Measurements from ENCODE around the gene MAP4. TPM values are rescaled to one million over a fixed set of nuclear protein-coding genes. Genes with fewer than 3 reads are reported as not detected.

Gene MAP4
- total and polyA plus RNA-seq, 8 donors, result 34.5 to 127 (median 72.2) TPM

DNA sequence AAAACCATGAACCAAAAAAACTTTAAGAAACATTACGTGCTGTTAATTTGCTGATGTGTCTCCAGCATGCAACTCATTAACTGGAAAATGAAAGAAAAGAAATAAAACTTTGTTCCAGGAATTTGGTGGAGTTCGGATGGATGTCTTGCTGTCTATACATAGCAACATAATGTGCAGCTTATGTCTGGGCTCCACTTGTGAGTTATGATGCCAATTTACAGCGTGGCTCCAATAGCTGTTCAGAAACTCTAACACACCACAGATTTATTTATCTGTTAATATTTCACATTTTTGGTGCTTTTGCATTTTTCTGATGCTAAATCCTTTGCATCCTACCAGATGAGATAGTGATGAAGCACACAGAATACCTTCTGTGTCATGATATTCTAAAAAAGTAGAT lies 45.1 kb downstream of the MAP4 start:
- no peak overlapping the region for H3K4me3 ChIP-seq
- FAIRE-seq (no peak), DNase-seq (no peak), ATAC-seq (no peak)
- no peaks in the 10 kb centered on the region for H3K36me3 ChIP-seq
- H3K27ac ChIP-seq, result no peak overlapping the region
- no peaks in the 10 kb centered on the region for H3K4me1 ChIP-seq
- WGBS, 2 donors, result 92 to 97% methylated on average over 3 of the region's 3 CpGs
- TF ChIP-seq, protein P1, sequence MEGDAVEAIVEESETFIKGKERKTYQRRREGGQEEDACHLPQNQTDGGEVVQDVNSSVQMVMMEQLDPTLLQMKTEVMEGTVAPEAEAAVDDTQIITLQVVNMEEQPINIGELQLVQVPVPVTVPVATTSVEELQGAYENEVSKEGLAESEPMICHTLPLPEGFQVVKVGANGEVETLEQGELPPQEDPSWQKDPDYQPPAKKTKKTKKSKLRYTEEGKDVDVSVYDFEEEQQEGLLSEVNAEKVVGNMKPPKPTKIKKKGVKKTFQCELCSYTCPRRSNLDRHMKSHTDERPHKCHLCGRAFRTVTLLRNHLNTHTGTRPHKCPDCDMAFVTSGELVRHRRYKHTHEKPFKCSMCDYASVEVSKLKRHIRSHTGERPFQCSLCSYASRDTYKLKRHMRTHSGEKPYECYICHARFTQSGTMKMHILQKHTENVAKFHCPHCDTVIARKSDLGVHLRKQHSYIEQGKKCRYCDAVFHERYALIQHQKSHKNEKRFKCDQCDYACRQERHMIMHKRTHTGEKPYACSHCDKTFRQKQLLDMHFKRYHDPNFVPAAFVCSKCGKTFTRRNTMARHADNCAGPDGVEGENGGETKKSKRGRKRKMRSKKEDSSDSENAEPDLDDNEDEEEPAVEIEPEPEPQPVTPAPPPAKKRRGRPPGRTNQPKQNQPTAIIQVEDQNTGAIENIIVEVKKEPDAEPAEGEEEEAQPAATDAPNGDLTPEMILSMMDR (IDR thresholded peaks at IDR 0.05), result no peak
- intact Hi-C loops (cut with DNase I), result no loop called here
- no peaks in the 10 kb centered on the region for H3K9me3 ChIP-seq
- H3K27me3 ChIP-seq, result no peaks in the 10 kb centered on the region

DNA sequence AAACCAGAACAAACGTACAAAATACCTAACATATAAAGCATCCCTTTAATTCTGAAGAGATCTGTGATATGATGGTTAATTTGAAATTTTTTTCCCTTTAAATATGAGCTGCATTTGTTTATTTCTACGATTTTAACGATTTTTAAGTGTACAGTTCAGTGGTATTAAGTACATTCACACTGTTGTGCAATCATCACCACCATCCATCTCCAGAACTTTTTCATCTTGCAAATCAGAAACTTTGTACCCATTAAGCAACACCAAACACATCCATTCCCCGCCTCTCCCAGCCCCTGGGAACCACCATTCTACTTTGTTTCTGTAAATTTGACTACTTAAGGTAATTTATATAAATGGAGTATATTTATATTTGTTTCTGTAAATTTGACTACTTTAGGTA lies 51.5 kb downstream of the MAP4 start:
- 87 to 90% methylated on average over 4 of the region's 4 CpGs for WGBS, 2 donors
- Histone ChIP-seq H3K9me3 (no peaks in the 10 kb centered on the region), H3K27ac (no peak overlapping the region), H3K4me3 (no peak overlapping the region), H3K36me3 (no peaks in the 10 kb centered on the region), H3K27me3 (no peaks in the 10 kb centered on the region), H3K4me1 (peaks cover 0 to 9% (median 0%) of the 10 kb centered on the region in 3 donors)
- intact Hi-C loops (cut with DNase I), result no loop called here
- FAIRE-seq, result no peak
- no peak for ATAC-seq
- TF ChIP-seq, protein P1 (IDR thresholded peaks at IDR 0.05), result no peak
- DNase-seq, result no peak

DNA sequence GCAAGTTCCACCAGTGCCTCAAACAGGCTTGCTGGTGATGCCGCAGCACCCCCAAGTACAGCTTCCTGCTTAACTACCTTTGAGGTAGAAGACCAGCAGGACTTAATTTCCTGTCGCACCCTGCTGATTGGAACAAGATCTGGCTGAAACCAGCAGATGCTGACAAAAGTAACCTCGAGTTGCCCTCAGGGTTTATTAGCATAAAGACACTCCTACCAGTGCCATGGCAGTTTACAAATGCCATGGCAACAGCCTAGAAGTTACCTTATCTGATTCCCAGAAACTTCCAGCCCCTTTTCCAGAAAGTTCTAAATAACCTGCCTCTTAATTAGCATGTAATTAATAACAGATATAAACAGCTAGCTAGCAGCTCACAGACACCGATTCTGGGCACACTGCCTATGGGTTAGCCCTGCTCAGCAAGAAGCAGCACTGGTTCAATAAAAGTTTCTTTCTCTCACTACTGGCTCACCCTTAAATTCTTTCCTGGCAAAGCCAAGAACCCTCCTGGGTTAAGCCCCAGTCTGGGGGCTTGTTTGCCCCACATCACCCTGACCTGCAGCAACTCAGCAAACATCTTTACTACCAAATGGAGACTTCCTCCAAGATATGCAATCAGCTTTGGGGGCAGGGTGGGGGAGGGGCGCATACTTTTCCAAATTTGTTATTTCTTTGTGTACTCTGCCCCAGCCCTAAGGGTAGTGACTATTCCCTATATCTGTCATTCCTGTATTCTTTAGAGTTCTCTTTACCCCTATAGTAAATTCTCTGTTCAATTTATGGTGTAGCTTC lies 54.2 kb downstream of the MAP4 start:
- H3K9me3 ChIP-seq, result no peaks in the 10 kb centered on the region
- WGBS, 2 donors, result 50 to 59% methylated on average over 5 of the region's 5 CpGs
- H3K4me1 ChIP-seq, result peaks cover 0 to 9% (median 0%) of the 10 kb centered on the region in 3 donors
- no peaks in the 10 kb centered on the region for H3K27me3 ChIP-seq
- FAIRE-seq (no peak), DNase-seq (peak in 2 of 6 donors; percentile 22 to 25), ATAC-seq (peak; percentile 56 to 91 (median 88))
- no peak overlapping the region for H3K4me3 ChIP-seq
- H3K36me3 ChIP-seq, result no peaks in the 10 kb centered on the region
- H3K27ac ChIP-seq, result peak overlapping the region in 3 of 4 donors; percentile 17 to 59 (median 44)
- TF ChIP-seq, protein P1 (IDR thresholded peaks at IDR 0.05), result no peak
- intact Hi-C loops (cut with DNase I), result no loop called here

DNA sequence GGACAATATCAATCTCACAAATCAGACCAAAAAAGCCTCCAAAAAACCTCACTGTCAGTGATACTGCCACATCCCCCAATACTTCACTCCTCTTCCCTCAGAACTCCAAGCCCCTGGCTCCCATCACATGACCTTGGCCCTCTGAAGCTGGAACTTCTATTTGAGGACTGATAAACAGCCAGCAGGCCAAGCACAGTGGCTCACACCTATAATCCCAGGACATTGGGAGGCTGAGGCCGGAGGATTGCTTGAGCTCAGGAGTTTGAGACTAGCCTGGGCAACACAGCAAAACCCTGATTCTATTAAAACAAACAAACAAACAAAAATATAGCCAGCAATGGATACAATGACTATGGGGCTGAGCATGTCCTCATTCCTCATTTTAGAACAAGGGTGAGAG lies 55.2 kb downstream of the MAP4 start:
- FAIRE-seq (no peak), DNase-seq (no peak), ATAC-seq (no peak)
- Histone ChIP-seq H3K27me3 (no peaks in the 10 kb centered on the region), H3K4me1 (peaks cover 0 to 9% (median 0%) of the 10 kb centered on the region in 3 donors), H3K27ac (peak overlapping the region in 2 of 4 donors; percentile 44 to 59), H3K4me3 (no peak overlapping the region), H3K36me3 (no peaks in the 10 kb centered on the region), H3K9me3 (no peaks in the 10 kb centered on the region)
- 93 to 97% methylated on average over 1 of the region's 1 CpG for WGBS, 2 donors
- intact Hi-C loops (cut with DNase I), result no loop called here
- TF ChIP-seq, protein P1 (IDR thresholded peaks at IDR 0.05), result no peak

DNA sequence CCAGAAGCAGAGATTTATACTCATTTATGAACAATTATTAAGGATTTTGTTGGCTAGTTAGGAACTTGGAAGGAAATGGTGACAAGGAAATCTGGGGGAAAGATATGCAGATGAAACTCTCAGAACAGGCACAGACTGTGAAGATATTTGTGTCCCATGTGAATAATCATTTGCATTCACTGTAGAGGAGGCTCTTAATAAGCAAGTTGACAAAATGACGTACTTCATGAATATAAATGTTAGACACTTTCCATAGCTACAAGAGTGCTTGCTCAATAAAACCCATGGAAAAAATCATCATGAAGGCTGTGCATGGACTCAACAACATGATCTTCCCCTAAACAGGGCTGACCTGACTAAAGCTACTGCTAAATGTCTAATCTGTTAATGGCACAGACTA lies 59.7 kb downstream of the MAP4 start:
- FAIRE-seq (no peak), DNase-seq (no peak), ATAC-seq (no peak)
- no peak overlapping the region for H3K27ac ChIP-seq
- 93 to 97% methylated on average over 1 of the region's 1 CpG for WGBS, 2 donors
- no peaks in the 10 kb centered on the region for H3K9me3 ChIP-seq
- TF ChIP-seq, protein P1 (IDR thresholded peaks at IDR 0.05), result no peak
- H3K4me3 ChIP-seq, result no peak overlapping the region
- intact Hi-C loops (cut with DNase I), result no loop called here
- no peaks in the 10 kb centered on the region for H3K36me3 ChIP-seq
- H3K4me1 ChIP-seq, result peaks cover 4 to 14% (median 12%) of the 10 kb centered on the region in 3 donors
- no peaks in the 10 kb centered on the region for H3K27me3 ChIP-seq
